ENCODE measurements around the gene ZNF100.
"Not testable (repeated sequence)": the region's sequence is repeated elsewhere in the genome, so short reads cannot be mapped to it uniquely, and the experiment has no call there.

ZNF100 gene

DNA sequence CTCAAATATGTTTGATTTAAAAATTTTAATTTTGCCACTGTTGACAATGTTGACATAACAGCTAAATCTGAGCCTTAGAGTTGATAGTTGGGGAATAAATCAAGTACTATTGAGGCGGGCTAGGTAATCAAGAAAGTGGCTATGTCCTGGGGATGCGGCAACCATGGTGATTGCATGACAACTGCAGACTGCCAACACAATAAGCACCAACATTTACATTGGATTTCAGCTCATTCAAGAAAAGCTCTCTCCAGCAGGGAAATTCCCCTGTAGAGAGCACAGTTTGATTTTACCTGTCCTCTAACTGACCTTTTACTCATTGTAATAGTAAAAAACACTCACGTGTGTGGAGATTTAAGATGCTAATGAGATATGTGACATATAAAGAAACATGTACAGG is 63.1 kb downstream of the ZNF100 start:
- no peak for DNase-seq (ENCODE audit: low spot score)

GRCh38 chr19:21699197-21699596 is 68.2 kb downstream of the ZNF100 start:
- DNase-seq (ENCODE audit: low spot score): no peak

- no peak for DNase-seq (ENCODE audit: low spot score)
Observed at GRCh38 chr19:21698215-21698614, 69.2 kb downstream of the ZNF100 start.

DNA sequence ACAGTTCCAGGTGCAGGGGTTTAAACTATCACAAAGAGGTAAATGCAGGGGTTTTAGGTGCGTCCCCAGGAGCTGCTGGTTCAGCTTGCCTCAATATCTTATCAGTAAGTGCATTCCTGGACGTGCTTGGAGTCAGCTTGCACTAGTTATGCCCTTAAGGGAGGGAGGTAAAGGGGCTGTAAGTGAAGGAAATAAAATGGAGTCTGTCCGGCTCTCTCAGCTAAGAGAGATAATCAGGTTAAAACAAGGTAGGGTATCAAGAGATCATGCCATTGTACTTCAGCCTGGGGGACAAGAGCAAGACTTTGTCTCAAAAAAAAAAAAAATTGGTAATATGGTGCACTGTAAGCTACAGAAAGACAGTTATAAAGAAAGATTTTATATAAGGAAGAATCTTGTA is 69.7 kb downstream of the ZNF100 start:
- no peak for DNase-seq (ENCODE audit: low spot score)

- DNase-seq (ENCODE audit: low spot score): no peak
Observed at GRCh38 chr19:21694171-21694906, 73.0 kb downstream of the ZNF100 start.

- no peak for DNase-seq (ENCODE audit: low spot score)
Observed at GRCh38 chr19:21693399-21693798, 74.0 kb downstream of the ZNF100 start.

DNA sequence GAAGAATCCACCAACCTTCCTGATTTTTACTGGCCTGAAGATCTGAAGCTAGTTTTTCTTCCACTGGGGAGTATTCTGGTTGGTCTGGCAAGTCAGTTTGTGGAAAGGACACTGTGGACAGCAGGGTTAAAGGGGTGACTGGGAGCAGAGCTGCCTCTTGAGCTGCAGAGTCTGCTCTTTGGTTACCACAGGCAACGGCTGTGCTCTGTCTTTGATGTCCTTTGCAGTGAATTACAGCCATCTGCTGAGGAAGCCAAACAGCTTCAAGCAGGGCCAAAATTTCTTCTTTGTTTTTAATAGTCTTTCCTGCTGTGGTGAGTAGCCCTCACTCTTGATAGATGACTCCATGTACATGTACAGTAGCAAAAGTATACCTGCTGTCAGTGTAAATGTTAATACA is 75.7 kb downstream of the ZNF100 start:
- no peak for DNase-seq (ENCODE audit: low spot score)

DNA sequence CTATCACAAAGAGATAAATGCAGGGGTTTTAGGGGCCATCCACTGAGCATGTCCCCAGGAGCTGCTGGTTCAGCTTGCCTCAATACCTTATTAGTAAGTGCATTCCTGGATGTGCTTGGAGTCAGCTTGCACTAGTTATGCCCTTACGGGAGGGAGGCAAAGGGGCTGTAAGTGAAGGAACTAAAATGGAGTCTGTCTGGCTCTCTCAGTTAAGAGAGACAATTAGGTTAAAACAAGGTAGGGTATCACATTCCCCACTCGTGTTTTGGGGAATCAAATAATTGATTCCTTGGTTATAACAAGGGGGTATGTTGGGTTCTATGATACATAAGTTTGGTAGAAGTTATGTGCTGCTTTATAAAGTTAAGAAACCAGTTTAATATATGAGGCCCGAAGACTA is 78.9 kb downstream of the ZNF100 start:
- DNase-seq (ENCODE audit: low spot score): no peak

DNA sequence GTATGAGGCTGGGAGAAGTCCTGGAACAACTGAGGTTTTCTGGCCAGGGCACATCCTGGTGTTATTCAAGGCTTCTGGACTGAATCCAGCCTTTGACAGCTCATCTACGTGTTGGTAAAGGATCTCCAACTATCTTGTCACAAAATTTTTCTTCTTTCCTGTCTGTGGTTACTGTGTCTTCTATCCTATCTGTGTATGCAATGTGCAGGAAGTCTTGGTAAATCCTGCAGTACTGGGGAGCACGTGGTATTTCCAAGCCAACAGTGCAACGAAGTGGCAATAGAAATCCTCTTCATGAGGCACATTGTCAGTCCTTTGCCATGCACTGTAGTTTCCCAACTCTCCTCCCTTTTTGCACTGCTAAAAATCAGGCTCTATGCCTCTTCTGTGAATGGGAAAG is 86.7 kb downstream of the ZNF100 start:
- DNase-seq (ENCODE audit: low spot score): no peak

GRCh38 chr19:21680026-21680425 is 87.4 kb downstream of the ZNF100 start:
- DNase-seq (ENCODE audit: low spot score): no peak

GRCh38 chr19:21677696-21678418 is 89.5 kb downstream of the ZNF100 start:
- DNase-seq (ENCODE audit: low spot score): no peak

DNA sequence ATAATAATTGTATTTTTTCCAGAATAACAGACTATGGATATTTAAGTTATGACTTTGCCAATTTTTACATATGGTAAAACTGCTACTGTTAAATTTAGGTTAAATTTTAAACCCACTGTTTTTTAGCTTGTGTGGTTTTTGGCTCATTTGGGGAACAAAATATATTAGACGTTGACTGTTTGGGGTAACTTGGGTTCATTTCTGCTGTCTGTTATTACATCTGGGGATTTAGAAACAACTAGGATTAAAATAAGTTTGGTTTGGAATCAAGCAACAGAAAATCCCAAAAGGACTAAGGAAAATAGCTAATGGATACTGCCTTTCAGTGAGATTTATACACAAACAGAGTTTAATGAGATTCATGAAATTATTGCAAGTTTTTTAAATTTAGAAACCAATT is 92.9 kb downstream of the ZNF100 start:
- no peak for DNase-seq (ENCODE audit: low spot score)

DNA sequence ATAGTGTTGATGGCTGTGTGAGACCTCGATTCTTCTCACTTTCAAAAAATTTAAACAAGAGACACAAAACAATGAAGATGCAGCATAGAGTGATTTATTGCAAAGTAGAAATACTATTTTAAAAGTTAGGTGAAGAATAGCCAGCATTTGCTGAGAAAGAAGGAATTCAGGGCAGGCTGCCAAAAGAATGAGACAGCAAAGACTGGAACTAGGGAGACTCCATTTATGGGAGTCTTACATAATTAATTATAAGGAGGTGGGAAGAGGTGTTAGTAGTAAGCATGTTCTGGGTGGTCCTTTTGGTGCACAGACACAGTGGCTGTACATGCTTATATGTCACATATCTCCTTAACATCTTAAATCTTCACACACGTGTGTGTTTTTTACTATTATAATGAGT is 93.9 kb downstream of the ZNF100 start:
- DNase-seq (ENCODE audit: low spot score): not testable (repeated sequence)
